Measurements from ENCODE around the gene NOP56.

DNA sequence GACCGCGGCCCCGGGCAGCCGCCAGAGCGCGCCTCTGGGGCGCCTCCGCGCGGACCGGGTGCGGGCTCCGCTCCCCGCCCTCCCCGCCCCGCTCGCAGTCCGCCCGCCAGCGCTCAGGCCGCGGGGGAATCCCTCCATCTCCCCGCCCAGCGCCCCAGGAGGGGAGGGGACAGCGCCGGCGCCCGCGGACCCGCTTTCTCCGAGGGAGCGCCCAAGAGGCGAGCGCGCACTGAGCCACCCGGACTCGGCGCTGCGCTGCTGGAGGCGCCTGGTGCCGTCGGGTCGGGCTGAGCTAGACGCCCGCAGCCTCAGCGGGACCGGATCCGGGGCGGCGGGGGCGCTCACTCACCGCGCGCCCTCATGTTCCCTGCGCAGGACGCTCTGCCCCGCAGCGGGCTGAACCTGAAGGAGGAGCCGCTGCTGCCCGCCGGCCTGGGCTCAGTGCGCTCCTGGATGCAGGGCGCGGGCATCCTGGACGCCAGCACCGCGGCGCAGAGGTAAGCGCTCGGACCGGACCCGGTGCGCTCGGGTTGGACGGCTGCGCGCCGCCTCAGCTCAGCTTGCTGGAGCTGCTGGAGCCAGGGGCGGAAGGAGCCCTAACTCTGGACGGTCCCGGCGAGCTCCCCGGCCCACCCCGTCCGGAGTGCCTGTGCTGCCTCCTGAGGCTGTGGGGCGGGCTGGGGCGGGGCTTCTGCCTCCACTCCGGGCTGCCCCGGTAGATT lies 41.0 kb downstream of the NOP56 start:
- TF ChIP-seq, protein P1, sequence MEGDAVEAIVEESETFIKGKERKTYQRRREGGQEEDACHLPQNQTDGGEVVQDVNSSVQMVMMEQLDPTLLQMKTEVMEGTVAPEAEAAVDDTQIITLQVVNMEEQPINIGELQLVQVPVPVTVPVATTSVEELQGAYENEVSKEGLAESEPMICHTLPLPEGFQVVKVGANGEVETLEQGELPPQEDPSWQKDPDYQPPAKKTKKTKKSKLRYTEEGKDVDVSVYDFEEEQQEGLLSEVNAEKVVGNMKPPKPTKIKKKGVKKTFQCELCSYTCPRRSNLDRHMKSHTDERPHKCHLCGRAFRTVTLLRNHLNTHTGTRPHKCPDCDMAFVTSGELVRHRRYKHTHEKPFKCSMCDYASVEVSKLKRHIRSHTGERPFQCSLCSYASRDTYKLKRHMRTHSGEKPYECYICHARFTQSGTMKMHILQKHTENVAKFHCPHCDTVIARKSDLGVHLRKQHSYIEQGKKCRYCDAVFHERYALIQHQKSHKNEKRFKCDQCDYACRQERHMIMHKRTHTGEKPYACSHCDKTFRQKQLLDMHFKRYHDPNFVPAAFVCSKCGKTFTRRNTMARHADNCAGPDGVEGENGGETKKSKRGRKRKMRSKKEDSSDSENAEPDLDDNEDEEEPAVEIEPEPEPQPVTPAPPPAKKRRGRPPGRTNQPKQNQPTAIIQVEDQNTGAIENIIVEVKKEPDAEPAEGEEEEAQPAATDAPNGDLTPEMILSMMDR (IDR thresholded peaks at IDR 0.05; ENCODE audit: borderline replicate concordance, extremely low read depth, low read length, poor library complexity, severe bottlenecking) = no peak
- no peak for TF ChIP-seq EZH2 (IDR thresholded peaks at IDR 0.05; ENCODE audit: borderline replicate concordance, low read depth, low read length, severe bottlenecking)
